ENCODE data around the gene CENPQ.

DNA sequence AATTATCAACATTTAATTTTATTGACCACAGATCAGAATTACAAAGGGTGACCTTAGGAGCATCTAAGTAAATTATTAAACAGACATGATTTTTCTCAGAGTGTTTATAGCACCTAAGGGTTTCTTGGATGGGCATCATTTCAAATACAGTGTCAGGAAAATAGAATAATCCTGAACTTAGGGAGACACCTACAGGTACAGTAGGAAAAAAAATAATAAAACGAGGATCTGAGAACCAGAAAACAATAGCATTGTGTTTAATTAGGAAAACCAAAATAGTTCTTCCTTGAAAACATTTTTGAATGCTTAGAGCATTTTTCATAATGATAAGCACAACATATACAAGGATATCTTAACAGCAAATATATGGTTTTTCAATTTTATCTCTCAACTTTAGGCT lies 39.4 kb upstream of the CENPQ start:
- TF ChIP-seq POLR2AphosphoS5 (IDR thresholded peaks at IDR 0.05) (no peak), POLR2A (IDR thresholded peaks at IDR 0.05) (no peak)
